B cell (primary cell): Measurements from ENCODE around the gene SRGAP1.

Experiments
- CTCF ChIP-seq: fragments of 200-600 bp; IDR thresholded peaks from one replicate; pipeline ENCODE4 v1.8.0; 2022; ENCODE audit warnings: antibody characterized with exemption, mild to moderate bottlenecking
- EZH2 ChIP-seq: IDR thresholded peaks from 2 replicates; pipeline ENCODE4 v1.6.1; 2012; ENCODE audit warnings: borderline replicate concordance, low read depth, mild to moderate bottlenecking, moderate library complexity, low read length; ENCODE audit not compliant: insufficient read depth, poor library complexity, severe bottlenecking

- TF ChIP-seq CTCF, result no peak
- TF ChIP-seq EZH2, result no peak
These were observed 220.2 kb downstream of the SRGAP1 start for GRCh38 chr12:64064706-64065105.
